Ovary (tissue), 9 donors: ENCODE results near the gene NR5A2. TPM values are rescaled to one million over a fixed set of nuclear protein-coding genes. Genes with fewer than 3 reads are reported as not detected.

ENCODE experiments used
- DNase-seq, 5 donors: peaks; one replicate each; pipeline ENCODE4 v3.0.0-alpha.2; 2019 to 2020
- H3K27ac ChIP-seq, 2 donors: fragments of 200-600 bp; one replicate each; pipeline versions ENCODE4 v1.5.1 to v1.8.0; 2019 to 2022
- H3K27me3 ChIP-seq: fragments of 200-600 bp; one replicate; pipeline ENCODE4 v1.8.0; 2022
- H3K36me3 ChIP-seq: fragments of 200-600 bp; sonication (generic); one replicate; pipeline ENCODE4 v1.5.1; 2019
- H3K4me1 ChIP-seq: one replicate; pipeline ENCODE4 v1.8.1; 2013; ENCODE audit warnings: mild to moderate bottlenecking, moderate library complexity; ENCODE audit not compliant: insufficient read depth
- H3K4me3 ChIP-seq: fragments of 200-600 bp; sonication (generic); one replicate; pipeline ENCODE4 v1.5.1; 2017
- H3K9me3 ChIP-seq, 2 donors: fragments of 200-600 bp in 1 of 2; sonication (generic) in 1 of 2; one replicate each; pipeline versions ENCODE4 v1.5.1 to v1.8.1; 2013 to 2019; ENCODE audit warnings: mild to moderate bottlenecking in 1 of 2, moderate library complexity in 1 of 2
- EP300 ChIP-seq: sonication (generic); formaldehyde crosslinking; IDR thresholded peaks from one replicate; pipeline ENCODE4 v1.6.1; 2017; ENCODE audit warnings: antibody characterized with exemption
- POLR2A ChIP-seq: fragments of 450-650 bp; IDR thresholded peaks from one replicate; pipeline ENCODE4 v1.6.1; 2017; ENCODE audit warnings: antibody characterized with exemption, mild to moderate bottlenecking, moderate library complexity
- WGBS, 3 donors: extraction: QIAGEN DNeasy Blood & Tissue Kit in 1 of 3; methylation state at CpG; one replicate each; pipeline versions ENCODE4 v1.1.5 to v1.1.7; 2013 to 2017; 5-methylcytosine and 5-hydroxymethylcytosine counted together
- intact Hi-C, 4 donors: fragments of 100-400 bp; cut with DNase I; formaldehyde crosslinking; loops; one replicate each; pipeline versions ENCODE4 v1.11.0 to v1.15.1; 2022 to 2023
- polyA plus RNA-seq, 2 donors: library from polyadenylated mRNA; stranded (reverse); fragments of 200-250 nt in 1 of 2; fragments of 350-450 nt in 1 of 2; fragmentation: Illumina TruSeq in 1 of 2; extraction: RNeasy Lipid Tissue Mini Kit (QIAGEN cat#74804) in 1 of 2; gene quantifications; one replicate each; pipeline ENCODE4 v1.2.3, GENCODE V29; 2013 to 2014
- total RNA-seq, 7 donors: library from RNA; depleted of rRNA in 2 of 7; stranded (reverse); fragments of >200 nt in 2 of 7; fragmentation: NEBNext Ultra II Directional in 3 of 7; extraction: Animal tissue kit (Norgen Biotek cat#: 25700) in 3 of 7; gene quantifications; one replicate each; pipeline versions ENCODE4 v1.1.0 to v1.2.4, GENCODE V29; 2016 to 2023
- TF ChIP-seq, protein P1 (sequence below), 3 donors: fragments of 450-650 bp in 2 of 3; fragments of 200-600 bp in 1 of 3; IDR thresholded peaks; one replicate each; pipeline versions ENCODE4 v1.5.1 to v1.8.0; 2016 to 2022; ENCODE audit warnings: antibody characterized with exemption in 3 of 3, mild to moderate bottlenecking in 1 of 3
- donor health status: DM: no; HTN: no; CAD: no; lungs with moderate emphysema.
- donor health status: DM: no; HTN: no; CAD: no.
- donor health status: Bipolar disorder and iron deficiency.
- donor health status: DM: yes; HTN: yes; CAD: no.
- donor health status: DM: no; HTN: no; CAD: no.
- donor health status: DM: yes; HTN: yes; CAD: no.

NR5A2 gene
- total and polyA plus RNA-seq, 9 donors = 1.5 to 45.8 (median 3.0) TPM

DNA sequence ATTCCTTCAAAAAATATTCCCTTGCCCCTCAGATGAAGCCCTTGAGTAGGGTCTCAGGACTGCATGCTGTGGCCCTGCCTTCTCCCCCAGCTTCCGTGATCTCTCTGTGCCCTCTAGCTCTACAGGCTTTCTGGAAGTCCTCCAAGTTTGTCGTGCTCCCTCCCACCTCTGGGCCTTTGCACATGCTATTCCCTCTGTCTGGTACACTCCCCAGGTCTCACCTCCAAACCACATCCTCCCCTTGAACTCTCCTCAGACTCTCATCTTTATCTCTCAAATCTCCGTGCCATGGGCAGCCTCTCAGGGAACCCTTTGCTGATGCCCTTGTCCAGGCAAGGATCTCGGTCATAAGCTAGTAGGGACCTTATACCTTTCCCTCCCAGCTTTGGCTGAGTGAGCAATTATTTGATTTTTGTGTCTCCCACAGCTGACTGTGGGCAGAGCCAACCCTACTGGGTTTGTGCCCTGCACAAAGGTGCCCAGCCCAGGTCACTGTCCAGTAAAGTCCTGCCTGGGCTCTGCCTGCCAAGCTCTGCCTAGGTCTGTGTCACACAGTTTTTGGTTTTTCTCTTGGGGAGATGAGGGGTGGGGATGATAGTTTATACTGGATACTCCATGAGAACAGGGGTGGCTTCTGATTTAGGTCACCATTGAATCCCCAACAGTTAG, 194.2 kb downstream of the NR5A2 start:
- 70 to 84% (median 80%) methylated on average over 4 of the region's 4 CpGs for WGBS, 3 donors
- TF ChIP-seq EP300 (no peak), POLR2A (no peak)
- TF ChIP-seq, protein P1, sequence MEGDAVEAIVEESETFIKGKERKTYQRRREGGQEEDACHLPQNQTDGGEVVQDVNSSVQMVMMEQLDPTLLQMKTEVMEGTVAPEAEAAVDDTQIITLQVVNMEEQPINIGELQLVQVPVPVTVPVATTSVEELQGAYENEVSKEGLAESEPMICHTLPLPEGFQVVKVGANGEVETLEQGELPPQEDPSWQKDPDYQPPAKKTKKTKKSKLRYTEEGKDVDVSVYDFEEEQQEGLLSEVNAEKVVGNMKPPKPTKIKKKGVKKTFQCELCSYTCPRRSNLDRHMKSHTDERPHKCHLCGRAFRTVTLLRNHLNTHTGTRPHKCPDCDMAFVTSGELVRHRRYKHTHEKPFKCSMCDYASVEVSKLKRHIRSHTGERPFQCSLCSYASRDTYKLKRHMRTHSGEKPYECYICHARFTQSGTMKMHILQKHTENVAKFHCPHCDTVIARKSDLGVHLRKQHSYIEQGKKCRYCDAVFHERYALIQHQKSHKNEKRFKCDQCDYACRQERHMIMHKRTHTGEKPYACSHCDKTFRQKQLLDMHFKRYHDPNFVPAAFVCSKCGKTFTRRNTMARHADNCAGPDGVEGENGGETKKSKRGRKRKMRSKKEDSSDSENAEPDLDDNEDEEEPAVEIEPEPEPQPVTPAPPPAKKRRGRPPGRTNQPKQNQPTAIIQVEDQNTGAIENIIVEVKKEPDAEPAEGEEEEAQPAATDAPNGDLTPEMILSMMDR (IDR thresholded peaks at IDR 0.05) = no peak
- Histone ChIP-seq H3K27me3 (no peaks in the 10 kb centered on the region), H3K9me3 (no peaks in the 10 kb centered on the region), H3K36me3 (no peaks in the 10 kb centered on the region), H3K4me1 (no peaks in the 10 kb centered on the region), H3K4me3 (no peak overlapping the region), H3K27ac (no peak overlapping the region)
- no peak for DNase-seq
- intact Hi-C loops = no loop called here

DNA sequence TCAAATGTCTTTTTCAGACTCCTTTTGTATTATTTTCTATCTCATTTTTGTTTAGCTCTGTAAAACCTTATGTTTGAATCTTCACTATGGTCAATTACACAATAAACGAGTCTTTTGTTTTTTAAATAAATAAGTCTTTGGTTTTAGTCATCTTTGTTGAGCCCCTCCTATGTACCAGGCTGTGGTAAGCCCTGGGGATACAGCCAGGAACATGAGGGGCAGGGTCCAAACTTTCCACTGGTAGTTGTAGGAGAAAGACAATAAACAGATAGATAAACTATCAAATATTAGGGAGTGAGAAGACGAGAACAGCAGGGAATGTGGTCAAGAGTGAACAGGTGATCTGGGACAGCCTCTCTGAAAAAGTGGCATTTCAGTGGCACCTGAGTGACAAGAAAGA, 195.7 kb downstream of the NR5A2 start:
- H3K36me3 ChIP-seq = no peaks in the 10 kb centered on the region
- no peak for DNase-seq
- WGBS, 3 donors = 68 to 78% (median 72%) methylated on average over 2 of the region's 2 CpGs
- H3K4me1 ChIP-seq = no peaks in the 10 kb centered on the region
- H3K27ac ChIP-seq = no peak overlapping the region
- no peaks in the 10 kb centered on the region for H3K9me3 ChIP-seq
- TF ChIP-seq, protein P1 (IDR thresholded peaks at IDR 0.05) = no peak
- TF ChIP-seq EP300 (no peak), POLR2A (no peak)
- intact Hi-C loops = no loop called here
- no peaks in the 10 kb centered on the region for H3K27me3 ChIP-seq
- no peak overlapping the region for H3K4me3 ChIP-seq

DNA sequence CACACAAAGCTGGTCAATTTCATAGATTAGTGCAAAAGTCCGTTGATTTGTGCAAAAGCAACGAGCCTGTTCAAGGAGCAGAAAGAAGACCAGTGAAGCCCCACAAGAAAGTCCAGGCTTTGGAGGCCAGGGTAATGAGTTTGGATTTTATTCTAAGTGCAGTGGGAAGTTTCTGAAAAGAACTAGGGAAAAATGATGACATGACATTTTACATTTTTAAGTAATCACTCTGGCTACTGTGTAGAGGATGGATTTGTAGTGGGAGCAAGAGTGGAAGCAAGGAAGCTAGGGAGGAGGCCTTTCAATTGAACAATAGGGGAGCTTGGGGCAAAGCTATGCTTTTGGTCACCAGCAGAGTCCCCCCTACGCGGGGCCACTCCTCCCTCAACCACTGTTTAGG, 196.1 kb downstream of the NR5A2 start:
- no peaks in the 10 kb centered on the region for H3K36me3 ChIP-seq
- intact Hi-C loops = no loop called here
- H3K9me3 ChIP-seq = no peaks in the 10 kb centered on the region
- WGBS, 3 donors = 88 to 94% (median 90%) methylated on average over 4 of the region's 4 CpGs
- H3K27ac ChIP-seq = no peak overlapping the region
- no peaks in the 10 kb centered on the region for H3K27me3 ChIP-seq
- no peak overlapping the region for H3K4me3 ChIP-seq
- no peaks in the 10 kb centered on the region for H3K4me1 ChIP-seq
- TF ChIP-seq POLR2A (no peak), EP300 (no peak)
- TF ChIP-seq, protein P1 (IDR thresholded peaks at IDR 0.05) = no peak
- DNase-seq = no peak

DNA sequence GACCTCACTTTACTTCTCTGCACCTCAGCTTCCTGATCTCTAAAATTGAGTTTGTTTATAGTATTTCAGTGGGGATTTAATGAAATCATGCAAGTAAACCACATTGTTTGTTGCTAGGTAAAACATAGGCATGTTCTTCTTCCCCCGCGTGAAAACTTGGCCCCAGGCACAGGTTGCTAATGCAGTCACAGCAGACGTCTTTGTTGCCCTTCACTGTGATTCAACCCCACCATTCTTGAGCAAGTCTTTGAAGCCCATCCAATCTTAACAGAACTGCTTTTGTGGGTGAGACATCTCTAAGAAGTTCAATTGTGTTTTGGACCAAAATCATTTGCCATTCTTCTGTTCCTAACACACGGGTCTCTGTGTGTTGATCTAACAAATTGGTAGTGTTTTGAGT, 196.8 kb downstream of the NR5A2 start:
- Histone ChIP-seq H3K9me3 (no peaks in the 10 kb centered on the region), H3K4me1 (no peaks in the 10 kb centered on the region), H3K27ac (no peak overlapping the region), H3K4me3 (no peak overlapping the region), H3K36me3 (no peaks in the 10 kb centered on the region), H3K27me3 (no peaks in the 10 kb centered on the region)
- TF ChIP-seq POLR2A (no peak), EP300 (no peak)
- TF ChIP-seq, protein P1 (IDR thresholded peaks at IDR 0.05) = no peak
- intact Hi-C loops = no loop called here
- WGBS, 3 donors = 53 to 60% (median 57%) methylated on average over 4 of the region's 4 CpGs
- DNase-seq = no peak
